GM23338 (cell line): Measurements from ENCODE around the gene CYP2W1. TPM values are rescaled to one million over a fixed set of nuclear protein-coding genes. Genes with fewer than 3 reads are reported as not detected.

Source experiments
- ATAC-seq: fragments of 200-7000 bp; cut with Tn5 transposase; 3 replicates; pipeline ENCODE4 v1.9.1; 2020
- DNase-seq: peaks from one replicate; pipeline ENCODE4 v3.0.0-alpha.2; 2015; ENCODE audit warnings: low spot score
- H2AFZ ChIP-seq: fragments of 200-600 bp; sonication (generic); 2 replicates; pipeline ENCODE4 v1.8.0; 2016; ENCODE audit warnings: antibody characterized with exemption, mild to moderate bottlenecking, moderate library complexity
- H3F3A ChIP-seq: fragments of 200-600 bp; sonication (generic); replicated peaks from 2 replicates; pipeline ENCODE4 v1.8.0; 2017; ENCODE audit warnings: antibody characterized with exemption, mixed run types, low read depth
- H3K27ac ChIP-seq: fragments of 200-600 bp; sonication (generic); 2 replicates; pipeline ENCODE4 v1.6.1; 2016; ENCODE audit warnings: low read depth
- H3K27me3 ChIP-seq: fragments of 200-600 bp; sonication (generic); 2 replicates; pipeline ENCODE4 v1.8.0; 2016; ENCODE audit warnings: mild to moderate bottlenecking, mixed run types, moderate library complexity; ENCODE audit not compliant: insufficient read depth
- H3K36me3 ChIP-seq: fragments of 200-600 bp; sonication (generic); 2 replicates; pipeline ENCODE4 v1.8.0; 2016; ENCODE audit warnings: mild to moderate bottlenecking; ENCODE audit not compliant: insufficient read depth
- H3K4me1 ChIP-seq: fragments of 200-600 bp; sonication (generic); 2 replicates; pipeline ENCODE4 v1.8.0; 2016; ENCODE audit warnings: mild to moderate bottlenecking, moderate library complexity; ENCODE audit not compliant: insufficient read depth
- H3K4me2 ChIP-seq: fragments of 200-600 bp; sonication (generic); 2 replicates; pipeline ENCODE4 v1.7.1; 2017; ENCODE audit warnings: mixed run types
- H3K4me3 ChIP-seq: fragments of 200-600 bp; sonication (generic); 2 replicates; pipeline ENCODE4 v1.6.1; 2016; ENCODE audit warnings: mixed run types
- H3K79me2 ChIP-seq: fragments of 200-600 bp; sonication (generic); replicated peaks from 2 replicates; pipeline ENCODE4 v1.8.0; 2017; ENCODE audit warnings: mild to moderate bottlenecking; ENCODE audit not compliant: insufficient read depth
- H3K9me2 ChIP-seq: fragments of 200-600 bp; sonication (generic); 2 replicates; pipeline ENCODE4 v1.8.0; 2017; ENCODE audit not compliant: insufficient read depth
- H4K20me1 ChIP-seq: fragments of 200-600 bp; sonication (generic); replicated peaks from 2 replicates; pipeline ENCODE4 v1.8.0; 2017; ENCODE audit warnings: mild to moderate bottlenecking; ENCODE audit not compliant: insufficient read depth
- H3K27ac Mint-ChIP-seq: 2 replicates; pipeline ENCODE4 v1.8.0; 2020; ENCODE audit warnings: inconsistent platforms, mild to moderate bottlenecking, moderate library complexity, mixed read lengths
- H3K27me3 Mint-ChIP-seq: 3 replicates; pipeline ENCODE4 v1.8.0; 2022; ENCODE audit warnings: low read depth, mild to moderate bottlenecking, moderate library complexity, mixed read lengths, inconsistent platforms; ENCODE audit not compliant: insufficient read depth, poor library complexity
- H3K36me3 Mint-ChIP-seq: 3 replicates; pipeline ENCODE4 v1.8.0; 2021; ENCODE audit warnings: low read depth, mild to moderate bottlenecking, inconsistent platforms, moderate library complexity, mixed read lengths
- H3K4me1 Mint-ChIP-seq: 3 replicates; pipeline ENCODE4 v1.8.0; 2020; ENCODE audit warnings: mild to moderate bottlenecking, inconsistent platforms, mixed read lengths
- H3K4me3 Mint-ChIP-seq: 3 replicates; pipeline ENCODE4 v1.8.0; 2021; ENCODE audit warnings: moderate library complexity, mild to moderate bottlenecking, inconsistent platforms, mixed read lengths
- H3K9me3 Mint-ChIP-seq: 3 replicates; pipeline ENCODE4 v1.8.0; 2020; ENCODE audit warnings: moderate library complexity, mild to moderate bottlenecking, inconsistent platforms, mixed read lengths
- ETS1 ChIP-seq: IDR thresholded peaks from 2 replicates; pipeline ENCODE4 v1.6.1; 2016; ENCODE audit warnings: antibody characterized with exemption
- EZH2 ChIP-seq: fragments of 200-600 bp; sonication (generic); IDR thresholded peaks from one replicate; pipeline ENCODE4 v1.8.0; 2017; ENCODE audit warnings: antibody characterized with exemption, mild to moderate bottlenecking, low read depth; ENCODE audit not compliant: unreplicated experiment
- JUNB ChIP-seq: IDR thresholded peaks from one replicate; pipeline ENCODE4 v1.6.1; 2016; ENCODE audit warnings: antibody characterized with exemption; ENCODE audit not compliant: unreplicated experiment
- ZNF114 ChIP-seq: fragments of 250-450 bp; sonication (Bioruptor Pico); IDR thresholded peaks from 2 replicates; pipeline ENCODE4 v1.5.0; 2020; ENCODE audit warnings: mild to moderate bottlenecking, moderate library complexity
- ZNF331 ChIP-seq: fragments of 250-450 bp; sonication (Bioruptor Pico); IDR thresholded peaks from 2 replicates; pipeline ENCODE4 v1.5.0; 2020; ENCODE audit warnings: low read depth, mild to moderate bottlenecking, moderate library complexity
- ZNF462 ChIP-seq: fragments of 250-450 bp; sonication (Bioruptor Pico); IDR thresholded peaks from 2 replicates; pipeline ENCODE4 v1.5.0; 2020; ENCODE audit warnings: mild to moderate bottlenecking, moderate library complexity
- polyA plus RNA-seq: library from polyadenylated mRNA; unstranded; fragments of >200 nt; fragmentation: Nextera tagmentation; extraction: Ambion mirVana; gene quantifications from 2 replicates; pipeline ENCODE4 v1.2.1, GENCODE V29; 2016
- total RNA-seq: library from RNA; depleted of rRNA; stranded (reverse); fragments of >200 nt; shearing (Covaris generic); gene quantifications from 2 replicates; pipeline ENCODE4 v1.2.3, GENCODE V29; 2014

CYP2W1 gene
- total and polyA plus RNA-seq, 2 experiments from 2014 or later, result not detected

- no peak overlapping the region for H3K4me3 ChIP-seq
- H3F3A ChIP-seq, result peaks cover 18% of the 10 kb centered on the region; the same call in 1 of the 2 replicates
- Mint-ChIP-seq H3K27ac (no peak overlapping the region), H3K9me3 (no peaks in the 10 kb centered on the region), H3K36me3 (peaks cover 36% of the 10 kb centered on the region), H3K4me1 (no peaks in the 10 kb centered on the region; the same call in 2 of the 3 replicates), H3K4me3 (no peak overlapping the region), H3K27me3 (peaks cover 4% of the 10 kb centered on the region)
- peaks cover 24% of the 10 kb centered on the region for H4K20me1 ChIP-seq
- no peak overlapping the region for H3K27ac ChIP-seq
- no peak overlapping the region for H2AFZ ChIP-seq
- H3K36me3 ChIP-seq, result peaks cover 18% of the 10 kb centered on the region
- DNase-seq, result no peak
- H3K9me2 ChIP-seq, result no peaks in the 10 kb centered on the region
- no peaks in the 10 kb centered on the region for H3K27me3 ChIP-seq
- no peak for ATAC-seq
- H3K79me2 ChIP-seq, result peaks cover 48% of the 10 kb centered on the region
- peaks cover 9% of the 10 kb centered on the region; the same call in 1 of the 2 replicates for H3K4me1 ChIP-seq
- no peak overlapping the region for H3K4me2 ChIP-seq
- TF ChIP-seq EZH2 (no peak), JUNB (no peak), ZNF114 (CRISPR knock-in tag) (no peak), ZNF331 (CRISPR knock-in tag) (no peak), ZNF462 (CRISPR knock-in tag) (no peak), ETS1 (no peak)
Measured at GRCh38 chr7:972676-973309, 10.2 kb upstream of the CYP2W1 start.
